Measurements from ENCODE around the gene GSTO2.

DNA sequence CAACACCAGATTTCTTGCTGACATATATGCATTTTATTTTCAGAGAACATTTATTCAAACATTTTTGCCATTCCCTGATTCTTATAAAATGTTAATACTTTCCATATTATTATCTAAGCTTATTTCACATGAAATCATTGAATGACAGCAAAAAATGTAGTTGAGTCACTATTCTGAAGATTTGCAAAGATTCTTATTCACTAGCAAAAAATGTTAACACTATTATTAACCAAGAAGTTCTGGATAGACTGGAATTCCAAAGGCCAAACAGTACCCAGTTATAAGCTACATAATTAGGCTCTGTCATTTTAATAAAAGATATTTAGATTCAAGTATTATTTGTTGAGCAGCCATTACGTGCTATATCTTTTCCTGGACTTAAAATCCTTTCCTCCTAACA lies 4.3 kb downstream of the GSTO2 start:
- TF ChIP-seq, protein P1, sequence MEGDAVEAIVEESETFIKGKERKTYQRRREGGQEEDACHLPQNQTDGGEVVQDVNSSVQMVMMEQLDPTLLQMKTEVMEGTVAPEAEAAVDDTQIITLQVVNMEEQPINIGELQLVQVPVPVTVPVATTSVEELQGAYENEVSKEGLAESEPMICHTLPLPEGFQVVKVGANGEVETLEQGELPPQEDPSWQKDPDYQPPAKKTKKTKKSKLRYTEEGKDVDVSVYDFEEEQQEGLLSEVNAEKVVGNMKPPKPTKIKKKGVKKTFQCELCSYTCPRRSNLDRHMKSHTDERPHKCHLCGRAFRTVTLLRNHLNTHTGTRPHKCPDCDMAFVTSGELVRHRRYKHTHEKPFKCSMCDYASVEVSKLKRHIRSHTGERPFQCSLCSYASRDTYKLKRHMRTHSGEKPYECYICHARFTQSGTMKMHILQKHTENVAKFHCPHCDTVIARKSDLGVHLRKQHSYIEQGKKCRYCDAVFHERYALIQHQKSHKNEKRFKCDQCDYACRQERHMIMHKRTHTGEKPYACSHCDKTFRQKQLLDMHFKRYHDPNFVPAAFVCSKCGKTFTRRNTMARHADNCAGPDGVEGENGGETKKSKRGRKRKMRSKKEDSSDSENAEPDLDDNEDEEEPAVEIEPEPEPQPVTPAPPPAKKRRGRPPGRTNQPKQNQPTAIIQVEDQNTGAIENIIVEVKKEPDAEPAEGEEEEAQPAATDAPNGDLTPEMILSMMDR (IDR thresholded peaks at IDR 0.05; ENCODE audit: insufficient read depth, low read depth, low read length), result no peak
- no peak for TF ChIP-seq EZH2 (IDR thresholded peaks at IDR 0.05; ENCODE audit: insufficient read depth, low read length)
